Measurements from ENCODE around the gene CEMIP2.

The CEMIP2 gene

GRCh38 chr9:71744754-71745521 is 23.4 kb downstream of the CEMIP2 start:
- Mint-ChIP-seq H3K4me3 (no peak overlapping the region), H3K27ac (no peak overlapping the region), H3K4me1 (peaks cover 13% of the 10 kb centered on the region), H3K36me3 (peaks cover 43% of the 10 kb centered on the region), H3K27me3 (no peaks in the 10 kb centered on the region), H3K9me3 (no peaks in the 10 kb centered on the region)
- no peak for ATAC-seq

DNA sequence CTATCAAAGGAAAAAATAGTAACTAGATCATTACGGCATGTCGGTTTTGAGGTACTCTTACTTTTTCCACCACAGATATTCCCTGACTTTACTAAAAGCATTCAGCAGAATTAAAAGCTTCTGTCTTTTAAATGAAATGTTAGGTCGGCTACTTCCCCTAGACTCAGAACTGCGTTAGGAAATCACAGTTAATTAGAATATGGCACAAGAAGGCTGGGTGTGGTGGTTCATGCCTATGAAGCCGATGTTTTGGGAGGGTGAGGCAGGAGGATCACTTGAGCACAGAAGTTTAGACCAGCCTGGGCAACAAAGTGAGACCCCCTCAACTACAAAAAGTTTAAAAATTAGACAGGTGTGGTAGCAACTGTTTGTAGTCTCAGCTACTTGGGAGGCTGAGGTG is 24.4 kb downstream of the CEMIP2 start:
- peaks cover 48% of the 10 kb centered on the region for H3K36me3 Mint-ChIP-seq

DNA sequence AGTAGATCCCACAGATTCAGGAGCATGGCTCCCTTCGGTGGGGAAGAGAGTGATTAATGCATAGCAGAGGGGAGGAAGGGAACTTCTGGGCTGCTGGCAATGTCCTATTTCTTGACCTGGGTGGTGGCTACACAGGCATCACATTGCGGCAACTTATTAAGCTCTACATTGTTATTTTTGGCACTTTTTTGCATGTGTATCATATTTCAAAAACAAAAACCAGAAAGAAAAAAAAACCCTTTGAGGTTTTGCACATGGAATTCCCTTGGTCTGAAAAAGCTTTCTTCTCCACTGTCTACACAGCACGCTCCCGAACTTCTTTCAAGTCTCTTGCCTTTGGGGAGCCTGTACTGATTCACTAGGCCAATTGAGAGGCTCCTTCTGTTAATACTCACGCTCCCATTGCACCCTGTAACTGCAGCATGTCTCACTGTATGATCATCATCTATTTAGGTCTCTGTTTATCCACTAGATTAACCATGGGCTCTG is 25.1 kb downstream of the CEMIP2 start:
- peaks cover 12% of the 10 kb centered on the region for H3K4me1 Mint-ChIP-seq
- H3K27me3 Mint-ChIP-seq: no peaks in the 10 kb centered on the region
- no peaks in the 10 kb centered on the region for H3K9me3 Mint-ChIP-seq
- no peak overlapping the region for H3K4me3 Mint-ChIP-seq
- H3K36me3 Mint-ChIP-seq: peaks cover 49% of the 10 kb centered on the region
- no peak overlapping the region for H3K27ac Mint-ChIP-seq
- ATAC-seq: no peak

More for the DNA sequence above, 24.4 kb downstream of the CEMIP2 start:
- ATAC-seq: no peak
- no peaks in the 10 kb centered on the region for H3K9me3 Mint-ChIP-seq
- no peak overlapping the region for H3K27ac Mint-ChIP-seq
- no peak overlapping the region for H3K4me3 Mint-ChIP-seq
- no peaks in the 10 kb centered on the region for H3K27me3 Mint-ChIP-seq
- peaks cover 13% of the 10 kb centered on the region for H3K4me1 Mint-ChIP-seq

GRCh38 chr9:71742703-71743102 is 25.6 kb downstream of the CEMIP2 start:
- H3K4me3 Mint-ChIP-seq: no peak overlapping the region
- H3K27ac Mint-ChIP-seq: no peak overlapping the region
- H3K4me1 Mint-ChIP-seq: peaks cover 6% of the 10 kb centered on the region
- H3K36me3 Mint-ChIP-seq: peaks cover 49% of the 10 kb centered on the region
- H3K9me3 Mint-ChIP-seq: no peaks in the 10 kb centered on the region
- no peak for ATAC-seq
- no peaks in the 10 kb centered on the region for H3K27me3 Mint-ChIP-seq

DNA sequence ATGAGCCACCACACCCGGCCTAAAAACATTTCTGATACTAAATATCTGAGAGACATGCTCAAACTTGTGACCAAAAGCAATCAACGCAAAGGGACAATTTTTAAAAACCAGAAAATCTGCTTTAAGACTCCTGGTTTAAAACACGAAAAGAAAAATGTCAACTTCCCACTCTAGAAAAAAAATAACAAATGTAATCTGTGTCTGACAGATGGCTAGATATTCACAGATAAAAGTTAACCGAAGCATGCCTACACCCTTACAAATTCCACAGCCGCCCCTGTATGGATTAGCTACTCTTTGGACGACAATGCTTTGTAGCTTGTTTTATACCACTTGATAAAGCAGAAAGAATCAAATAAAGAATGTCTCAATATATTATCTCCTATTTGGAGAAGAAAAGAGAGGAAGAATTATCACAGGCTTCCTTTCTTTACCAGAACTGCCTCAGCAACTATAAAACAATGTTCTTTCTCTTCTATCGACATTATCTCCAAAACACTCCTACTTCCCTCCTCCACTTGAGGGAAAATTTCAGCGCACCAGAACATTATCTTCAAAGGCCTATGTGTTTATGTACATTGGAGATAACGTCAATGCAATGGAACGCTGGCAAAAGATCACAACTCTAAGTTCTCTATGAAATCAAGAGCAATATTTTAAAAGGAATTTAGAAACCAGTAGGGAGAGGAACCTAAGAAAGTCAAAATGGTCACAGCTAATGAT is 26.2 kb downstream of the CEMIP2 start:
- no peaks in the 10 kb centered on the region for H3K4me1 Mint-ChIP-seq
- ATAC-seq: no peak
- H3K4me3 Mint-ChIP-seq: no peak overlapping the region
- H3K9me3 Mint-ChIP-seq: no peaks in the 10 kb centered on the region
- H3K36me3 Mint-ChIP-seq: peaks cover 43% of the 10 kb centered on the region
- no peaks in the 10 kb centered on the region for H3K27me3 Mint-ChIP-seq
- H3K27ac Mint-ChIP-seq: no peak overlapping the region

GRCh38 chr9:71740199-71740598 is 28.1 kb downstream of the CEMIP2 start:
- H3K36me3 Mint-ChIP-seq: peaks cover 45% of the 10 kb centered on the region
- no peak for ATAC-seq
- H3K4me3 Mint-ChIP-seq: no peak overlapping the region
- H3K9me3 Mint-ChIP-seq: no peaks in the 10 kb centered on the region
- no peaks in the 10 kb centered on the region for H3K27me3 Mint-ChIP-seq
- no peaks in the 10 kb centered on the region for H3K4me1 Mint-ChIP-seq
- H3K27ac Mint-ChIP-seq: no peak overlapping the region

GRCh38 chr9:71737455-71737854 is 30.9 kb downstream of the CEMIP2 start:
- no peaks in the 10 kb centered on the region for H3K9me3 Mint-ChIP-seq
- no peaks in the 10 kb centered on the region for H3K27me3 Mint-ChIP-seq
- no peaks in the 10 kb centered on the region for H3K4me1 Mint-ChIP-seq
- no peak overlapping the region for H3K4me3 Mint-ChIP-seq
- no peak overlapping the region for H3K27ac Mint-ChIP-seq
- ATAC-seq: no peak
- H3K36me3 Mint-ChIP-seq: peaks cover 58% of the 10 kb centered on the region

GRCh38 chr9:71736236-71736635 is 32.1 kb downstream of the CEMIP2 start:
- no peak for ATAC-seq
- peaks cover 64% of the 10 kb centered on the region for H3K36me3 Mint-ChIP-seq

DNA sequence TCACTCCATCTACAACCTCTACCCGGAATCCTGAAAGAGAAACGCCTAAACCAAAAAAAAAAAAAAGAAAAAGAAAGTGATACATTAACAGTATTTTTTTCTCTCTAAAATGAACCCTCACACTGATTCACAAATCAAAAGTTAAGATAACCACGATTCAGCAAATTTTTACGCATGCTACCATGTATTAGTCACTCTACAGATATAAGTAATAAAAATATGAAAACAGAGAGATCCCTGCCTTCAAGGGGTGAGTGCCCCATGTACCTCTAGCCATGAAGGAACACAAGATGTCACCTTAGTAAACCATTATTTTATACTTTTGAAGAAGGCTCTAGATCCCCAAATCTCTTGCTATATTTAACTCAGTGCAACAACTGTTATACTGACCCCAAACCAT is 33.4 kb downstream of the CEMIP2 start:
- Mint-ChIP-seq H3K36me3 (peaks cover 70% of the 10 kb centered on the region), H3K4me1 (no peaks in the 10 kb centered on the region)

More at GRCh38 chr9:71736236-71736635, 32.1 kb downstream of the CEMIP2 start:
- no peaks in the 10 kb centered on the region for H3K27me3 Mint-ChIP-seq
- H3K4me3 Mint-ChIP-seq: no peak overlapping the region
- no peak overlapping the region for H3K27ac Mint-ChIP-seq
- H3K9me3 Mint-ChIP-seq: no peaks in the 10 kb centered on the region
- no peaks in the 10 kb centered on the region for H3K4me1 Mint-ChIP-seq

DNA sequence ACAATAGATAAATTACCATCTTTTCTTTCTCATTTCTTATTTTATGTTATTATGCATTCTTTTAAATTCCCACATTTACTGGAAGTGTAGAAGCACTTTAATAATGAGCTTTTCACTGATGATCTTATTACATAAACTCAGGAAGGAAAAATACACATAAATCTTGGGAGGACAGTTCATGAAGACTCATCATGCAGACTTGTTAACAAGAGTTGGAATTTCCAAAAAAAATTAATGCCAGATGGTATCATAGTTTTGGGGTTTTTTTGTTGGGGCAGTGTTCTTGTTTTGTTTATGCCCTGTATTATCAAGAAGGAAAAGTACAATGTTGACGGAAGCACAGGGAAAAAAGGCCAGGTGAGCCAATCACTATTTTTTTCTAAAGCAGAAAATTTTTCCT is 35.1 kb downstream of the CEMIP2 start:
- H3K27me3 Mint-ChIP-seq: no peaks in the 10 kb centered on the region
- H3K36me3 Mint-ChIP-seq: peaks cover 68% of the 10 kb centered on the region
- H3K4me1 Mint-ChIP-seq: no peaks in the 10 kb centered on the region
- no peak overlapping the region for H3K4me3 Mint-ChIP-seq
- no peaks in the 10 kb centered on the region for H3K9me3 Mint-ChIP-seq
- H3K27ac Mint-ChIP-seq: no peak overlapping the region
- ATAC-seq: no peak

More for the DNA sequence above, 33.4 kb downstream of the CEMIP2 start:
- Mint-ChIP-seq H3K4me3 (no peak overlapping the region), H3K9me3 (no peaks in the 10 kb centered on the region), H3K27me3 (no peaks in the 10 kb centered on the region), H3K27ac (no peak overlapping the region)
- no peak for ATAC-seq

DNA sequence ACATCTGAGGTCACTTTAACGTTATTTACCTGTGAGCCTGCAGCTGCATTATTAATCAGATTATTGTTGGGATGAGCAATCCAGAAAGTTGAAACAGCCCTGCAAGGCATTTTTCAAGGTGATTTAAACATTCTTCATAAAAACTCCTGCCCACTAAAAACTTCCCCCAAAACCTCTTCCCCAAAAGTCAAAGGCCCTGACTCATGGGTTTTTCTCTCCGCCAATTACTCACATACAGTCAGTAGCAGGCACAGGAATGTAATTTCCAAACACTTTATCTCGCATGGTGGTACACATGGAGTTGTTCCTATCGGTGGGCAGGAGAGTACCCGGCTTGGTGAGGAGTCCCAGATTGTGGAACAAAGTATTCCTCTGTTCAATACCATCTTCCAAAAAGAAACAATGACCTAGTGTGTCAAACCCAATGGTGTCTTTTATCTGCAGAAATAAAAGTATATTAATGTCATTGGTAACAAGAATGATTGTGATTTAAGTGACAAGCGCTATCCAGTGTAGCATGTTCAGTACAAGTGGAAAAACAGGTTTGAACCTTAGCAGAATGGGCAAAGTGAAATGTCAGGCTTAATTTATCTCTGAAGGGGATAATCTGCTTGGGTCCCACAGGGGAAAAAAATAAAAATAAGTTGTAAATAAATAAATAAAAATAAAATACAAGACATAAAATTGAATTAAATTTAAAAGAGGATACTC is 38.3 kb downstream of the CEMIP2 start:
- Mint-ChIP-seq H3K36me3 (peaks cover 58% of the 10 kb centered on the region), H3K27ac (no peak overlapping the region), H3K27me3 (no peaks in the 10 kb centered on the region), H3K9me3 (no peaks in the 10 kb centered on the region), H3K4me3 (no peak overlapping the region), H3K4me1 (no peaks in the 10 kb centered on the region)
- no peak for ATAC-seq

DNA sequence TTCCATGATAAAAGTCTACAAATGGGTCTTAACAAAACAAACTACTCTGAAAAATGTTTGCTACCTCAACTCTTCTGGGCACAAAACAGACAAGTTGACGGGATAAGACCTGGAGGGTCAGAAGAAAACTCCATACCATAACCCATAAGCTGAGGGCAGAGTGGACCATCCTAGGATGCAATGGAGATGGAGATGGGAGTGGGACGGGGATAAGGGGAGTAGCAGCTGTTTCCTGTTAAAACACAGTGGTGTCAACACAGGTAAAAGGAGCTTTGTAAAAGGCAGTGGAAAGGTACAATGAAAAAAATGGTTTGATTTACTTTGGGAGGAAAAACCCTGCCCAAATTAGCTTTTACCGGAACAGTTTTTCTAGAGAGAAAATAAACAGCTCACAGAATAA is 41.6 kb downstream of the CEMIP2 start:
- H3K4me3 Mint-ChIP-seq: no peak overlapping the region
- no peak overlapping the region for H3K27ac Mint-ChIP-seq
- no peak for ATAC-seq
- H3K4me1 Mint-ChIP-seq: no peaks in the 10 kb centered on the region
- no peaks in the 10 kb centered on the region for H3K27me3 Mint-ChIP-seq
- peaks cover 53% of the 10 kb centered on the region for H3K36me3 Mint-ChIP-seq
- no peaks in the 10 kb centered on the region for H3K9me3 Mint-ChIP-seq

DNA sequence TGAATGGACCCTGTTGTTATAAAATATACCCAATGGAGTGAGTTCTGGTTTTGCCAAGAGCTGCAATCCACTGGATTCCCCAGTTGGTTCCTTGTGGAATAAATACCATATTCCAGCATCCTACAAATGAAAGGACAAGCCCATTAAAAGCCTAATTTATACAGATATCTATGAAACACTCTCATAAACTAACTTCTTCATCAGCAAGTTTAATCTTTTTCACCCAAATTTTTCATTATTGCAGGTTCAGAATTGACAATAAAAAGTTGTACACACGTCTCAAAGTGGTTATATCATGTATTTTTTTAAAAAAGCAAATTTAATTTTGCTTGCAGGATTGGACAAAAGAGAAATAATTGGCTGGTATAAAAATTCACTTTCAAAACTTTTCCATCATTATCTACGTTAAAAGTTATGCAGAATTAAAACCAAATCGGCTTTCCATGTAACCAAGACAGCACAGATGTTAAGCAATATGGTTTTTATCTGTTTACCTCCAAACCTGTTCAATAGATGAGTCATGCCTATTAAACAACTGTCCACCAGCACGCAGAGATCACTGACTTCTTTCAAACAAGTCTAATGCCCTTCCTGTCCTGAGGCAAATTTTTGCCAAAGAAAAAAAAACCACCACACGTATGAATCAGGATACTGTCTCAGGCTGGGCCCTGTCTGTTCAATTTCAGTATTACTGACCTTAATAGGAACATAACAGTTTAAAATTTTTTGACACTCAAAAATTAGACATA is 42.5 kb downstream of the CEMIP2 start:
- H3K4me3 Mint-ChIP-seq: no peak overlapping the region
- no peaks in the 10 kb centered on the region for H3K9me3 Mint-ChIP-seq
- no peak for ATAC-seq
- H3K27me3 Mint-ChIP-seq: no peaks in the 10 kb centered on the region
- H3K27ac Mint-ChIP-seq: no peak overlapping the region
- peaks cover 50% of the 10 kb centered on the region for H3K36me3 Mint-ChIP-seq
- no peaks in the 10 kb centered on the region for H3K4me1 Mint-ChIP-seq

DNA sequence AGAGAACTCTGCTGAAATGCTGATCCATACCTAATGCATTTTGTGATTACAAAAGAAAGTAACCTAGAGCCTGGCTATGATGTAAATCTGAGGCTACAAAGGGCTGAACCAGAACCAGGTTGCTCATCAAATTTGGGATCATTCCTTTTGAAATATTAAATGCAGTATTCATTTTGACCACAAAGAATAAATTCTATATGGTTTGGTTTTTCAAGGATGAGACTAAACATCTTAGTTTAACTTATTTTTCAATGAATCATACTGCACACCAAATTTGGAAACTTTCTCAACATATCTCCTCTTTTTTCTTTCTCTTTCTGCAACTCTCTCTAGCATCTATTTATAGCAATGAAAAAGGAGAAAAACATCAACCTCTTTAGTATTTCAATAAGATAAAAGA is 46.5 kb downstream of the CEMIP2 start:
- ATAC-seq: no peak
- Mint-ChIP-seq H3K9me3 (no peaks in the 10 kb centered on the region), H3K36me3 (peaks cover 45% of the 10 kb centered on the region), H3K27me3 (no peaks in the 10 kb centered on the region), H3K27ac (no peak overlapping the region), H3K4me1 (no peaks in the 10 kb centered on the region), H3K4me3 (no peak overlapping the region)

GRCh38 chr9:71719562-71719961 is 48.8 kb downstream of the CEMIP2 start:
- H3K4me3 Mint-ChIP-seq: no peak overlapping the region
- no peak overlapping the region for H3K27ac Mint-ChIP-seq
- H3K9me3 Mint-ChIP-seq: no peaks in the 10 kb centered on the region
- no peaks in the 10 kb centered on the region for H3K4me1 Mint-ChIP-seq
- peaks cover 31% of the 10 kb centered on the region for H3K36me3 Mint-ChIP-seq
- H3K27me3 Mint-ChIP-seq: no peaks in the 10 kb centered on the region
- ATAC-seq: no peak

All from stimulated activated memory B cell treated with anti-CD40 and anti-IgM and Interleukin-4, amounts not matched to agents 10 μg/mL and 1 μg/mL and 100 μg/mL, for 72 hours (primary cell).